Sigmoid colon (tissue), 7 donors: ENCODE results near the gene EVX1. TPM values are rescaled to one million over a fixed set of nuclear protein-coding genes. Genes with fewer than 3 reads are reported as not detected.

Source experiments
- DNase-seq: peaks from one replicate; pipeline ENCODE4 v3.0.0-alpha.2; 2019
- H3K27ac ChIP-seq, 4 donors: fragments of 200-600 bp; sonication (generic); one replicate each; pipeline ENCODE4 v1.5.1; 2016 to 2019; ENCODE audit warnings: mild to moderate bottlenecking in 1 of 4
- H3K27me3 ChIP-seq, 3 donors: fragments of 200-600 bp; sonication (generic); one replicate each; pipeline ENCODE4 v1.5.1; 2019; ENCODE audit warnings: mild to moderate bottlenecking in 1 of 3
- H3K36me3 ChIP-seq, 4 donors: fragments of 200-600 bp; sonication (generic); one replicate each; pipeline ENCODE4 v1.5.1; 2016 to 2019
- H3K4me1 ChIP-seq, 4 donors: fragments of 200-600 bp; sonication (generic); one replicate each; pipeline ENCODE4 v1.5.1; 2017 to 2019
- H3K4me3 ChIP-seq, 4 donors: fragments of 200-600 bp; sonication (generic); one replicate each; pipeline ENCODE4 v1.5.1; 2017 to 2019; ENCODE audit warnings: mild to moderate bottlenecking in 2 of 4, moderate library complexity in 1 of 4
- H3K9me3 ChIP-seq, 4 donors: fragments of 200-600 bp in 3 of 4; sonication (generic) in 3 of 4; one replicate each; pipeline versions ENCODE4 v1.5.1 to v1.6.1; 2013 to 2019
- EP300 ChIP-seq, 4 donors: sonication (generic); formaldehyde crosslinking; IDR thresholded peaks; one replicate each; pipeline ENCODE4 v1.6.1; 2017; ENCODE audit warnings: antibody characterized with exemption in 4 of 4
- POLR2A ChIP-seq, 2 donors: fragments of 450-650 bp; IDR thresholded peaks; one replicate each; pipeline ENCODE4 v1.6.1; 2016; ENCODE audit warnings: antibody characterized with exemption in 2 of 2, mild to moderate bottlenecking in 2 of 2, moderate library complexity in 2 of 2
- POLR2AphosphoS5 ChIP-seq, 4 donors: sonication (generic); formaldehyde crosslinking; IDR thresholded peaks; one replicate each; pipeline ENCODE4 v1.6.1; 2017; ENCODE audit warnings: antibody characterized with exemption in 4 of 4
- WGBS, 2 donors: extraction: QIAGEN DNeasy Blood & Tissue Kit; methylation state at CpG; one replicate each; pipeline ENCODE4 v1.1.7; 2013; 5-methylcytosine and 5-hydroxymethylcytosine counted together
- intact Hi-C: fragments of 100-400 bp; cut with DNase I; formaldehyde crosslinking; loops from one replicate; pipeline ENCODE4 v1.15.1; 2023
- polyA plus RNA-seq, 3 donors: library from polyadenylated mRNA; stranded (reverse); fragments of 200-250 nt; gene quantifications; one replicate each; pipeline ENCODE4 v1.2.3, GENCODE V29; 2013
- total RNA-seq, 4 donors: library from RNA; depleted of rRNA; stranded (reverse); fragments of >200 nt; gene quantifications; one replicate each; pipeline ENCODE4 v1.1.0, GENCODE V29; 2016
- TF ChIP-seq, protein P1 (sequence below), 4 experiments: fragments of 450-650 bp in 3 of 4; fragments of 200-600 bp in 1 of 4; IDR thresholded peaks; one replicate each; pipeline ENCODE4 v1.5.1; 2016 to 2019; ENCODE audit warnings: antibody characterized with exemption in 4 of 4, mild to moderate bottlenecking in 3 of 4, moderate library complexity in 2 of 4
- donor health status: healthy with polysubstance abuse.
- donor health status: Bipolar disorder and iron deficiency.
- donor health status: healthy.

EVX1 gene
- total and polyA plus RNA-seq, 7 donors = 0.32 to 1.4 (median 1.2) TPM; not detected in 4

DNA sequence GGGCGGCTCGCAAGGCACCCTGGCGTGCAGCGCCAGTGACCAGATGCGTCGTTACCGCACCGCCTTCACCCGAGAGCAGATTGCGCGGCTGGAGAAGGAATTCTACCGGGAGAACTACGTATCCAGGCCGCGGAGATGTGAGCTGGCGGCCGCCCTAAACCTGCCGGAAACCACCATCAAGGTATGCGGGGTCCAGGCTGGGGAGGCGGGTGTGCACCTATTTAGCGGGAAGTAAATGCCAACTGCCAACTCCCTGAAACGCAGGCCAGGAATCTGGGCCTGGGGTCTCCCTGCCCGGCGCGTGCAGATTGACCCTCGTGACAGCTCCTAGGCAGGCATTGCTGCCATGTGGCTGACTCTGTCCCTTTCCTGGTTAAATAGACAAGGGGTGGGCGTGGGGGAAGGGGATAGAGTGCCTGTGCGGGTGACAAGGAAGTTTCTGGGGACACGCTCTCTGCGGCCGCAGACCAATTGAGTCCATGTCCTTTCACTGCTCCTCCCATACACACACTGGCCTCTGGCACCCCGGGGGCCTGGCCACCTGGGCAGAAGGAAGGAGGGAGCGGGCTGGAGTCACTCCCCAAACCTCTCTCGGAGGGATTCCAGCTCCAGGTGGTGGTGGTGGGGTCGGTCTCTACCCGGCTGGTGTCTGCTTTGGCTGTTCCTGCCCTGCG, 2.7 kb downstream of the EVX1 start:
- Histone ChIP-seq H3K4me3 (peak overlapping the region in 2 of 4 donors; percentile 34 to 35), H3K9me3 (no peaks in the 10 kb centered on the region), H3K27ac (no peak overlapping the region), H3K36me3 (no peaks in the 10 kb centered on the region), H3K27me3 (peaks cover 81 to 100% (median 99%) of the 10 kb centered on the region in 3 donors), H3K4me1 (peaks cover 0 to 43% (median 37%) of the 10 kb centered on the region in 4 donors)
- intact Hi-C loops = no loop called here
- no peak for DNase-seq
- WGBS, 2 donors = 19 to 41% methylated on average over 37 of the region's 37 CpGs
- no peak for TF ChIP-seq EP300 (IDR thresholded peaks at IDR 0.05)
- no peak for TF ChIP-seq POLR2A (IDR thresholded peaks at IDR 0.05)
- TF ChIP-seq POLR2AphosphoS5 (IDR thresholded peaks at IDR 0.05) = no peak
- TF ChIP-seq, protein P1, sequence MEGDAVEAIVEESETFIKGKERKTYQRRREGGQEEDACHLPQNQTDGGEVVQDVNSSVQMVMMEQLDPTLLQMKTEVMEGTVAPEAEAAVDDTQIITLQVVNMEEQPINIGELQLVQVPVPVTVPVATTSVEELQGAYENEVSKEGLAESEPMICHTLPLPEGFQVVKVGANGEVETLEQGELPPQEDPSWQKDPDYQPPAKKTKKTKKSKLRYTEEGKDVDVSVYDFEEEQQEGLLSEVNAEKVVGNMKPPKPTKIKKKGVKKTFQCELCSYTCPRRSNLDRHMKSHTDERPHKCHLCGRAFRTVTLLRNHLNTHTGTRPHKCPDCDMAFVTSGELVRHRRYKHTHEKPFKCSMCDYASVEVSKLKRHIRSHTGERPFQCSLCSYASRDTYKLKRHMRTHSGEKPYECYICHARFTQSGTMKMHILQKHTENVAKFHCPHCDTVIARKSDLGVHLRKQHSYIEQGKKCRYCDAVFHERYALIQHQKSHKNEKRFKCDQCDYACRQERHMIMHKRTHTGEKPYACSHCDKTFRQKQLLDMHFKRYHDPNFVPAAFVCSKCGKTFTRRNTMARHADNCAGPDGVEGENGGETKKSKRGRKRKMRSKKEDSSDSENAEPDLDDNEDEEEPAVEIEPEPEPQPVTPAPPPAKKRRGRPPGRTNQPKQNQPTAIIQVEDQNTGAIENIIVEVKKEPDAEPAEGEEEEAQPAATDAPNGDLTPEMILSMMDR (IDR thresholded peaks at IDR 0.05) = no peak

DNA sequence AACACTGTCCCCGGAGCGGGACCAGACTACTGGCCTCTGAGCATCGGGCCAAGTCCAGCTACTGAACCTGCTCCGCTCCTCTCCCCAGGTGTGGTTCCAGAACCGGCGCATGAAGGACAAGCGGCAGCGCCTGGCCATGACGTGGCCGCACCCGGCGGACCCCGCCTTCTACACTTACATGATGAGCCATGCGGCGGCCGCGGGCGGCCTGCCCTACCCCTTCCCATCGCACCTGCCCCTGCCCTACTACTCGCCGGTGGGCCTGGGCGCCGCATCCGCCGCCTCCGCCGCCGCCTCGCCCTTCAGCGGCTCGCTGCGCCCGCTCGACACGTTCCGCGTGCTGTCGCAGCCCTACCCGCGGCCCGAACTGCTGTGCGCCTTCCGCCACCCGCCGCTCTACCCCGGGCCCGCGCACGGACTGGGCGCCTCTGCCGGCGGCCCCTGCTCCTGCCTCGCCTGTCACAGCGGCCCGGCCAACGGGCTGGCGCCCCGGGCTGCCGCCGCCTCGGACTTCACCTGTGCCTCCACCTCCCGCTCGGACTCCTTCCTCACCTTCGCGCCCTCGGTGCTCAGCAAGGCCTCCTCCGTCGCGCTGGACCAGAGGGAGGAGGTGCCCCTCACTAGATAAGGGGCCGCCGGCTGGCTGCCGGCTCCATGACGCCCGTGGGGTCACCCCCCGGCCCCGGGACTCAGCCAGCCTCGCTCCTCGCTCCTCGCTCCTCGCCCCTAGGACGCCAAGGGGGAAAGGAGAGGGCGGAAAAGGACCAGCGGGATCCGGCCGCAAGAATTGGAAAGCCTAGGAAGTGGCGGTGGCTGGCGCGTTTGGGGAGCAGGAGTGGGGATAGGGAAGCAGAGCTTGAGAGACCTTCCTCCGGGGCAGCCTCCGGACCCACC, 3.4 kb downstream of the EVX1 start:
- no peaks in the 10 kb centered on the region for H3K9me3 ChIP-seq
- WGBS, 2 donors = 9 to 21% methylated on average over 90 of the region's 90 CpGs
- H3K4me1 ChIP-seq = peaks cover 0 to 41% (median 39%) of the 10 kb centered on the region in 4 donors
- intact Hi-C loops = no loop called here
- no peak overlapping the region for H3K27ac ChIP-seq
- H3K27me3 ChIP-seq = peaks cover 78 to 100% (median 99%) of the 10 kb centered on the region in 3 donors
- TF ChIP-seq POLR2AphosphoS5 (IDR thresholded peaks at IDR 0.05) (no peak), POLR2A (IDR thresholded peaks at IDR 0.05) (no peak), EP300 (IDR thresholded peaks at IDR 0.05) (no peak)
- TF ChIP-seq, protein P1 (IDR thresholded peaks at IDR 0.05) = no peak
- peak overlapping the region in 3 of 4 donors; percentile 17 to 35 (median 34) for H3K4me3 ChIP-seq
- DNase-seq = no peak
- no peaks in the 10 kb centered on the region for H3K36me3 ChIP-seq

DNA sequence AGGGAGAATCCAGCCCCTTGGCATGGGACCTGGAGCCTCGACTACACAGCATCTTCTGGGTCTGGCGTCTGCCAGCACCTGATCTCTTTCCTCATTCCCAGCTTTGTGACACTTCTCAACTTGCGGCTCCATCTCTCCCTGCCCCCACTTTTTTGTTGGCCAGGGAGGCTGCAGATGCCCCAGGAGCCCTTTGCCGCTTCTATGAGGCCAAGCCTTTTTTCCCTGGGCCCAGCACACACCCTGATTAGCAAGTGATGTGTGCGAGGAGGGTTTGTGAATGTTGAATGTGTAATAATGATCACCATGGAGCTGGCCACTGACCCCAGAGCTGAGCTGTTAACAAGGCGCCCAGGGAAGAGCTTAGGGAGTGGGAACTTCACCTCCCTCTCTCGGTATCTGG, 4.4 kb downstream of the EVX1 start:
- no peak overlapping the region for H3K27ac ChIP-seq
- H3K27me3 ChIP-seq = peaks cover 78 to 100% (median 99%) of the 10 kb centered on the region in 3 donors
- no peaks in the 10 kb centered on the region for H3K36me3 ChIP-seq
- intact Hi-C loops = no loop called here
- no peaks in the 10 kb centered on the region for H3K9me3 ChIP-seq
- peaks cover 0 to 51% (median 47%) of the 10 kb centered on the region in 4 donors for H3K4me1 ChIP-seq
- TF ChIP-seq EP300 (IDR thresholded peaks at IDR 0.05) = no peak
- TF ChIP-seq, protein P1 (IDR thresholded peaks at IDR 0.05) = no peak
- TF ChIP-seq POLR2AphosphoS5 (IDR thresholded peaks at IDR 0.05) = no peak
- no peak for TF ChIP-seq POLR2A (IDR thresholded peaks at IDR 0.05)
- no peak overlapping the region for H3K4me3 ChIP-seq
- WGBS, 2 donors = 63 to 85% methylated on average over 7 of the region's 7 CpGs
- no peak for DNase-seq

DNA sequence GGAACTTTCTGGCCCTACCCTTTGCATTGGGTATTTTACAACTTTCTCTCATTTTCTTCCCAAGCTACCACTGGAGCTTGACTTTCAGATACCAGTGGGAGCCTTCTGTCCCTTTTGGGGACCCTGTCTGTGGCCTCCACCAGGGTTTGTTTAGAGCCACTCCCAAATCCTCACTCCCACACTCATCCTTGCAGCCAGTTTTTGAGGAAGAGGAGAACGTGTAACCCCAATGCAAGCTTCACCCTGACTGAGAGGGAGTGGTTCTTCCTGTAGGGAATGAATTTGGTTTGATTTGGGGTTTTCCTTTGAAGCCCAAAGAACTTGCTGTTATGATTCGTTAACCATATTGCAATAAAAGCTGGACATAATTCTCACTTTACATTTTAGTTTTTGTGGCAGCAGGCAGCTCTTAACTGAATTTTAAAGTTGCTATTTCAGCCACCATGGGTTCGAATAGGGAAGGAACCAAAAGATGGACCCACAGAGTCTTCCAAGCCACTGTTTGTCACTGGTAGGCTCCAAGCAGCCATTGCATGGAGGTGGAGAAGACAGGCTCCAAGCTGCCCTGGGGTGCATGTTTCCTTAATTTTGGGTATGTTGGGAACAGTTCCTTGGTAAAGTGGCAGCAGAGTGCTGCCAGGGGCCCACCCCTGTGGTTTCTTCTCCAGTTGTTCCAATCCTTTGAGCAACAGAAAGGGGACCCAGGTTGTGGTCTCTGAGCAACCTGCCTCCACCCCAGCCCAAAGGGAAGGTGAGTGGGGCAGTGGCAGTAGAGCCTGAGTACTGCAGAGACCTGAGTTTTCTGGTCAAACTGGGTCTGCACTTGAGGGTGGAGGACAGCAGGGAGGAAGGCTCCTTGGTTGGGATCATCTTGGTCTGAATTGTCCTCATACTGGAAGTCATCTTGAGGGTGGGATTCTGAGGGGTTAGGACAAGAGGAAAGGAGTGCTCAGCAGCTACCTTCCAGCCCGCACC, 5.1 kb downstream of the EVX1 start:
- DNase-seq = no peak
- intact Hi-C loops = no loop called here
- H3K27me3 ChIP-seq = peaks cover 74 to 100% (median 99%) of the 10 kb centered on the region in 3 donors
- WGBS, 2 donors = 57 to 63% methylated on average over 4 of the region's 4 CpGs
- no peaks in the 10 kb centered on the region for H3K9me3 ChIP-seq
- peaks cover 0 to 47% (median 44%) of the 10 kb centered on the region in 4 donors for H3K4me1 ChIP-seq
- no peaks in the 10 kb centered on the region for H3K36me3 ChIP-seq
- no peak overlapping the region for H3K4me3 ChIP-seq
- H3K27ac ChIP-seq = no peak overlapping the region
- no peak for TF ChIP-seq POLR2A (IDR thresholded peaks at IDR 0.05)
- TF ChIP-seq, protein P1 (IDR thresholded peaks at IDR 0.05) = no peak
- TF ChIP-seq POLR2AphosphoS5 (IDR thresholded peaks at IDR 0.05) = no peak
- TF ChIP-seq EP300 (IDR thresholded peaks at IDR 0.05) = no peak
